Tibial artery (tissue), 4 donors: ENCODE results near the gene TEX10.
"Not testable (repeated sequence)": the region's sequence is repeated elsewhere in the genome, so short reads cannot be mapped to it uniquely, and the experiment has no call there.

Experiments
- DNase-seq, 2 donors: peaks; one replicate each; pipeline ENCODE4 v3.0.0-alpha.2; 2019
- H3K27ac ChIP-seq, 2 donors: fragments of 200-600 bp; sonication (generic) in 1 of 2; 1 replicate in 1 of 2; 2 replicates in 1 of 2; pipeline ENCODE4 v1.5.1; 2018 to 2019; ENCODE audit warnings: mild to moderate bottlenecking in 1 of 2
- H3K27me3 ChIP-seq, 2 donors: fragments of 200-600 bp; sonication (generic) in 1 of 2; one replicate each; pipeline versions ENCODE4 v1.5.1 to v1.6.0; 2016 to 2019
- H3K36me3 ChIP-seq, 3 donors: fragments of 200-600 bp; sonication (generic) in 2 of 3; one replicate each; pipeline ENCODE4 v1.5.1; 2016 to 2019; ENCODE audit warnings: mild to moderate bottlenecking in 2 of 3
- H3K4me1 ChIP-seq, 4 donors: fragments of 200-600 bp; sonication (generic) in 2 of 4; 1 replicate in 3 of 4; 2 replicates in 1 of 4; pipeline ENCODE4 v1.5.1; 2016 to 2019
- H3K4me3 ChIP-seq, 2 donors: fragments of 200-600 bp; sonication (generic) in 1 of 2; 1 replicate in 1 of 2; 2 replicates in 1 of 2; pipeline ENCODE4 v1.5.1; 2018 to 2019; ENCODE audit warnings: mild to moderate bottlenecking in 2 of 2
- H3K9me3 ChIP-seq, 3 donors: fragments of 200-600 bp; sonication (generic) in 1 of 3; one replicate each; pipeline ENCODE4 v1.5.1; 2016 to 2019
- intact Hi-C: fragments of 100-400 bp; cut with DNase I; formaldehyde crosslinking; loops from one replicate; pipeline ENCODE4 v1.15.0; 2023; ENCODE audit warnings: low total_unique reads
- TF ChIP-seq, protein P1 (sequence below), 2 experiments: fragments of 200-600 bp in 1 of 2; fragments of 450-650 bp in 1 of 2; IDR thresholded peaks; one replicate each; pipeline ENCODE4 v1.5.1; 2017 to 2019; ENCODE audit warnings: antibody characterized with exemption in 2 of 2, mild to moderate bottlenecking in 1 of 2, moderate library complexity in 1 of 2

TEX10 gene

DNA sequence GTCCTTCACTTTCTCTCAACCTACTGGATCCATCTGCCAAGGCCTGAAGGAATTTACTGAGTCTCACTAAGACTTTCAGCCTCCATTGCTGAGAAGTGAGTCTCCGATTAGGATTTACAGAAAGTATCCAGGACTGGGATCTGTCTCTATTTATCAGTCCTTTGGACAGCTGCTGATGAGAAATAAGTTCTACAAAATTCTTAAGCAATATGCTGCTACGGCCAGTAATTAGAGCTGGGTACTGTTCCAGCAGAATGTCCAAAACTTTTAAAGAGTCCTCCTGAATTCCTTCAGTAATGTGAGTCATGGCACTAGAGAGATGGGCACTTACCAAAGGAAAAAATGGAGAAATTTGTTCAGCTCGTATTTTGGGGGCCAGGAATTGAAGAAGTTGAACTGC lies 5.9 kb downstream of the TEX10 start:
- DNase-seq, result no peak
- Histone ChIP-seq H3K4me1 (peaks cover 0 to 18% (median 9%) of the 10 kb centered on the region in 4 donors), H3K27ac (no peak overlapping the region), H3K4me3 (no peak overlapping the region), H3K9me3 (no peaks in the 10 kb centered on the region), H3K36me3 (peaks cover 0 to 15% (median 13%) of the 10 kb centered on the region in 3 donors), H3K27me3 (no peaks in the 10 kb centered on the region)
- TF ChIP-seq, protein P1, sequence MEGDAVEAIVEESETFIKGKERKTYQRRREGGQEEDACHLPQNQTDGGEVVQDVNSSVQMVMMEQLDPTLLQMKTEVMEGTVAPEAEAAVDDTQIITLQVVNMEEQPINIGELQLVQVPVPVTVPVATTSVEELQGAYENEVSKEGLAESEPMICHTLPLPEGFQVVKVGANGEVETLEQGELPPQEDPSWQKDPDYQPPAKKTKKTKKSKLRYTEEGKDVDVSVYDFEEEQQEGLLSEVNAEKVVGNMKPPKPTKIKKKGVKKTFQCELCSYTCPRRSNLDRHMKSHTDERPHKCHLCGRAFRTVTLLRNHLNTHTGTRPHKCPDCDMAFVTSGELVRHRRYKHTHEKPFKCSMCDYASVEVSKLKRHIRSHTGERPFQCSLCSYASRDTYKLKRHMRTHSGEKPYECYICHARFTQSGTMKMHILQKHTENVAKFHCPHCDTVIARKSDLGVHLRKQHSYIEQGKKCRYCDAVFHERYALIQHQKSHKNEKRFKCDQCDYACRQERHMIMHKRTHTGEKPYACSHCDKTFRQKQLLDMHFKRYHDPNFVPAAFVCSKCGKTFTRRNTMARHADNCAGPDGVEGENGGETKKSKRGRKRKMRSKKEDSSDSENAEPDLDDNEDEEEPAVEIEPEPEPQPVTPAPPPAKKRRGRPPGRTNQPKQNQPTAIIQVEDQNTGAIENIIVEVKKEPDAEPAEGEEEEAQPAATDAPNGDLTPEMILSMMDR (IDR thresholded peaks at IDR 0.05), result no peak
- intact Hi-C loops, result no loop called here

DNA sequence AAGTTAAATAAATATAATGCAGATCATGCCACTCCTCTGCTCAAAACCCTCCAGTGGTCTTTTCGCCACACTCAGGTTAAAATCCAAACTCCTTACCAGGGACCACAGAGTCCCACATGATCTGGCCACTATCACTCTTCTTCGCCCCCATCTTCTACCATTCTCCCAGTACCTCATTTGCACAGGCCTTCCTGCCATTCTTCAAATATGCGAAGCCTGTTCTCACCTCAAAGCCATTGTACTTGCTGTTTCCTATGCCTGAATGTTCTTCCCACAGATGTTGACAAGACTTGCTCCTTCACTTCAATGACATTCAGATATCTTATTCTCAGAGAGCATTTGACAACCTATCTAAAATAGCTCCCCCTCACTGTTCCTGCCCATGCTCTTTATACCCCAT lies 10.9 kb downstream of the TEX10 start:
- no peaks in the 10 kb centered on the region for H3K27me3 ChIP-seq
- no peaks in the 10 kb centered on the region for H3K9me3 ChIP-seq
- peaks cover 0 to 31% (median 13%) of the 10 kb centered on the region in 3 donors for H3K36me3 ChIP-seq
- intact Hi-C loops, result no loop called here
- no peak for DNase-seq
- TF ChIP-seq, protein P1 (IDR thresholded peaks at IDR 0.05), result no peak
- H3K4me1 ChIP-seq, result no peaks in the 10 kb centered on the region
- H3K27ac ChIP-seq, result no peak overlapping the region
- no peak overlapping the region for H3K4me3 ChIP-seq

DNA sequence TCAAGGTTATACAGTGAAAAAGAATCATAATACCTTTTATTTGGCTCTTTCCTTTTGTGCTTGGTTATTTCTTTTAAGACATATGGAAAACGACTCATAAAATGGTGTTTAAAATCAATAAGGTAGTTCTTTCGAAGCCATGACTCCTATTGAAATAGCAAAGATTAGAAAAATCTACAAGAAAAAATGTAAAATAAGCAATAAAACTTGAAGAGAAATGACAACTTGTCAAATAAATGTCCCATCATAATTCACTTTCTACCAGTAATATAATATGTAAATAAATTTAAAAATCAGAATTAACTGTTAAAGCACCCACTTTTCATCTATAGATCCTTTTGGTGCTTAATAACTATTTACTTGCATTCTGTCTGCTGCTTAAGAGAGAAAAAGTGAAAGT lies 12.5 kb downstream of the TEX10 start:
- no peak for DNase-seq
- Histone ChIP-seq H3K36me3 (peaks cover 0 to 18% (median under 1%) of the 10 kb centered on the region in 3 donors), H3K4me3 (no peak overlapping the region), H3K4me1 (no peaks in the 10 kb centered on the region), H3K27me3 (no peaks in the 10 kb centered on the region), H3K27ac (no peak overlapping the region), H3K9me3 (no peaks in the 10 kb centered on the region)
- TF ChIP-seq, protein P1 (IDR thresholded peaks at IDR 0.05), result no peak
- intact Hi-C loops, result no loop called here

DNA sequence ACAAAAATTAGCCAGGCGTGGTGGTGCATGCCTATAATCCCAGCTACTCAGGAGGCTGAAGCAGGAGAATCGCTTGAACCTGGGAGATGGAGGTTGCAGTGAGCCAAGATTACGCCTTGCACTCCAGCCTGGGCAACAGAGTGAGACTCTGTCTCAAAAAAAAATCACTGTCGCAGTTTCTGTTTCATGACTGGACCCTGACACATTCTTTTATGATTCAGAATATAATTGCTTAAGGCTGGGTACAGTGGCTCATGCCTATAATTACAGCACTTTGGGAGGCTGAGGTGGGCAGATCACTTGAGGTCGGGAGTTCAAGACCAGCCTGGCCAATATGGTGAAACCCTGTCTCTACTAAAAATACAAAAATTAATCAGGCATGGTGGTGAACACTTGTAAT lies 14.0 kb downstream of the TEX10 start:
- DNase-seq, H3K27me3 ChIP-seq, intact Hi-C loops, H3K4me1 ChIP-seq, H3K4me3 ChIP-seq, H3K27ac ChIP-seq, H3K9me3 ChIP-seq: not testable (repeated sequence)
- peaks cover 0 to 17% (median 0%) of the 10 kb centered on the region in 3 donors for H3K36me3 ChIP-seq

DNA sequence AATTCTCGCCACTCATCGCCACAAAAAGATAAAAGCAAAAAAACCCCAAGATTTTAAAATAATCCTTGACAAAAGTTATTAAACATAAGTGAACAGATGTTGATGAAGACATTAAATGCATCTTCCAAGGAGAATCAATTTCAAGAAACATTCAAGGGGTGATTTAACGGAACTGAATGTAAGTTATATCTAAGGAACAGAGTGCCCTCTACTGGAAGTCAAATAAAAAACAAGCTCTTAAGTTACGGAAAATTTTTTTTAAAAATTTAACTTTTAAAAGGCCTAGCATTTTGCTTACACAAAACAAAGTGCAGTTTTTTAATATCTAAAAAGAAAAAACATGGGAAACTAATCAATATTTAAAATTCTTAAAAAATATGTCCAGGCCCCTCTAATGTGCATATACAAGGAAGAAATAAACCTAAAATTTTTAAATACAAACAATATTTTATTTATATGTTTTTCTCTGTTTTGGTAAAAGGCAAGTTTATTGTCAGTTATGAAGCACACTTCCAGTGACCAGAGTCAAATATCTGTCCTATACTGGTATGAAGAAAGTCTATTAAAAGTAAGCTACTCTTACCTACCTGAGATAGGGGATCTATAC lies 28.0 kb downstream of the TEX10 start:
- Histone ChIP-seq H3K27me3 (no peaks in the 10 kb centered on the region), H3K9me3 (no peaks in the 10 kb centered on the region), H3K4me1 (no peaks in the 10 kb centered on the region), H3K36me3 (peaks cover 15 to 19% (median 19%) of the 10 kb centered on the region in 3 donors), H3K27ac (no peak overlapping the region), H3K4me3 (no peak overlapping the region)
- intact Hi-C loops, result loop anchor here (10.0 kb wide), 1 partner anchor 220 kb away; no protein-coding TSS in a partner anchor
- DNase-seq, result no peak
- TF ChIP-seq, protein P1 (IDR thresholded peaks at IDR 0.05), result peak; percentile 8 to 34

DNA sequence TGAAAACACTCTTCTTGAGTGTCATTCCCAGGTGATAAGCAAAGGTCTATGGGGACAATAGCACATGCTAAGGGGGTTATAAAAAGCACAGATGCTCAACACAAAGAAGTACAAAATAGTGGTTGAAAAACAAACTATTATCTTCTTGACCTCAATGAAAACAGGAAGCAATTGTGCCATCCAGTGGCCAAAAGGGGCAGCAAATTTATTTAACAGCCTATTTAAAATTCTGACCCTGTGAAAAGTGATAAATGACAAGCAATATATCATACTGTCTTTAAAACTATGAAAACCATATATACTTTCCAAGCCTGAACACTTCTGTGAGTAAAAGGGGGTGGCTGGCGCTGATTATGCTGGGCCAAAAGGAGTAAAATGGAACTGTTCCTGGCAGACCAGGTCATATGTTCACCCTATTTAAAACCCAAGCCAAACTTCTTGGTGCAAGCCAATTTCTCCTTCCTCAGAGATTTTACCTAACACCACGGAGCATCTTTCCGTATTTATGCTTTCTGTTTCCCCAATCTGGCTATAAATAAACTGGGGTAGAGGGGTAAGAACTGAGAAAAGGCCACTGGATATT lies 29.7 kb downstream of the TEX10 start:
- Histone ChIP-seq H3K4me1 (no peaks in the 10 kb centered on the region), H3K27me3 (no peaks in the 10 kb centered on the region), H3K9me3 (no peaks in the 10 kb centered on the region), H3K36me3 (peaks cover 15 to 28% (median 22%) of the 10 kb centered on the region in 3 donors), H3K4me3 (no peak overlapping the region), H3K27ac (no peak overlapping the region)
- DNase-seq, result no peak
- intact Hi-C loops, result loop anchor here (10.0 kb wide), 1 partner anchor 218 kb away; no protein-coding TSS in a partner anchor
- TF ChIP-seq, protein P1 (IDR thresholded peaks at IDR 0.05), result peak; percentile 47 to 62
